SJSA1 (cell line): ENCODE data around the gene DCDC2C. TPM values are rescaled to one million over a fixed set of nuclear protein-coding genes. Genes with fewer than 3 reads are reported as not detected.

Source experiments
- DNase-seq, 2 experiments: peaks; one replicate each; pipeline ENCODE4 v3.0.0-alpha.2; 2015 to 2020; ENCODE audit warnings: low spot score in 2 of 2, low read depth in 1 of 2
- H3K27ac ChIP-seq: fragments of 250-450 bp; sonication (Bioruptor Pico); 2 replicates; pipeline ENCODE4 v1.5.1; 2020; ENCODE audit warnings: mild to moderate bottlenecking, moderate library complexity
- H3K27me3 ChIP-seq: fragments of 250-450 bp; sonication (Bioruptor Pico); replicated peaks from 2 replicates; pipeline ENCODE4 v1.5.1; 2020; ENCODE audit warnings: mild to moderate bottlenecking, moderate library complexity
- H3K36me3 ChIP-seq: fragments of 250-450 bp; sonication (Bioruptor Pico); 2 replicates; pipeline ENCODE4 v1.5.1; 2020; ENCODE audit warnings: mild to moderate bottlenecking
- H3K4me1 ChIP-seq: fragments of 250-450 bp; sonication (Bioruptor Pico); replicated peaks from 2 replicates; pipeline ENCODE4 v1.6.1; 2021; ENCODE audit warnings: mild to moderate bottlenecking
- H3K4me3 ChIP-seq: fragments of 250-450 bp; sonication (Bioruptor Pico); 2 replicates; pipeline ENCODE4 v1.5.1; 2020; ENCODE audit warnings: mild to moderate bottlenecking
- H3K9me3 ChIP-seq: fragments of 250-450 bp; sonication (Bioruptor Pico); replicated peaks from 2 replicates; pipeline ENCODE4 v1.5.1; 2020; ENCODE audit warnings: mild to moderate bottlenecking
- total RNA-seq: library from RNA; depleted of rRNA; stranded (reverse); fragments of >200 nt; shearing (Covaris generic); gene quantifications from 2 replicates; pipeline ENCODE4 v1.2.3, GENCODE V29; 2014

Gene DCDC2C
- total RNA-seq, 1 experiment from 2014 or later = not detected

DNA sequence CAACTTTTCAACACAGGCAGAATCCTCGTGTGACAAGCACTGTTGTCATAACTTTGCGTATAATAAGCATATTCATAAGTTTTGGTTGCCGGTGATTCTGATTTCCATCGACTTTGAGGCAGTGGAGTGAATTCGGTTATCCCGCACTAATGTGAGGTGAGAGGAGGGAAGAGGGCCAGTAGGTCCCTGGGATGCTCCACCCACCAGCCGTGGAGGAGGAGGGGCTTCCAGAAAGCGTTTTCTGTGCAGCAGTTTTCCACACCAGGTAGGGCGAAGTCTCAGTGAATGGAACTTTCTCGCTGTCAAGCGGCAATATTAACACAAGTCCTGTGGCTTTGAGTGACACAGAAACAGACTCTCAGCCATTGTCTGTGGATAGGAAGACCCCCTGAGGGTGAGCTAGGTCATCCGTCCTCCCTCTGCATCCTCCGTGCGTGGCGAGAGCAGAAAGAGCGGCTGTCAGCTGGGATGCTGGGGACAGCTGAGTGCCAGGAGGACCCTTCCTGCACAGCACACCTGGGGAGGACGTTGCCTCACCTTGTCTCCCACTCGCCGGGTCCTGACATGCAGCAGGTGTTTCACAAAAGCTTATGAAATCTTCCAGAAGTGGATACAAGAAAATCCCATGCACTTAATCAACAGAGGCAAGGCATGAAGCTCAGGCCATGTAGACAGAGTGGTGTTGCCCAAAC, 67.5 kb downstream of the DCDC2C start:
- no peaks in the 10 kb centered on the region for H3K36me3 ChIP-seq
- H3K27ac ChIP-seq = no peak overlapping the region
- no peak overlapping the region for H3K4me3 ChIP-seq
- DNase-seq = no peak
- no peaks in the 10 kb centered on the region for H3K27me3 ChIP-seq
- peaks cover 9% of the 10 kb centered on the region for H3K4me1 ChIP-seq
- no peaks in the 10 kb centered on the region for H3K9me3 ChIP-seq

DNA sequence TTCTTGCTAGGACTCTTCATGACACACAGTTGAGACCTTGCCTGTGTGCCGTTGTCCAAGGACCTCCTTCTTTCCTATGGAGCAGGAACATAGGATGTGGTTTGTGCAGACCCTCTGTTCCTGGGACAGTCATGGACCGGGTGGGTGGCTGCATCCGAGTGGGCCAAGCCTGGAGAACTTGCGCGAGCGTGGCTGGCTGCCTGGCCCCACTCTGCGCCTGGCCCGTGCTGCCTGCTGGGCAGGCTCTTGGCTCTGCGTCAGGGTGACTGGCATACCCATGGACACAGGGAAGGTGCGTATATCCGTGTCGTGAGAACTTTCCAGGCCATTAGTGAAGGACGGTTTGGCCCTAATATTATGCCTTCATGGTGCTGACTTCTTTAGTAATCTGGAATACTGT, 68.2 kb downstream of the DCDC2C start:
- Histone ChIP-seq H3K27ac (no peak overlapping the region), H3K4me1 (peaks cover 9% of the 10 kb centered on the region), H3K36me3 (no peaks in the 10 kb centered on the region), H3K27me3 (no peaks in the 10 kb centered on the region), H3K4me3 (no peak overlapping the region), H3K9me3 (no peaks in the 10 kb centered on the region)
- DNase-seq = no peak

- H3K36me3 ChIP-seq = no peaks in the 10 kb centered on the region
- no peaks in the 10 kb centered on the region for H3K9me3 ChIP-seq
- H3K27me3 ChIP-seq = no peaks in the 10 kb centered on the region
- no peak overlapping the region for H3K4me3 ChIP-seq
- peaks cover 7% of the 10 kb centered on the region for H3K4me1 ChIP-seq
- DNase-seq = no peak
- H3K27ac ChIP-seq = no peak overlapping the region
These were observed 71.0 kb downstream of the DCDC2C start for GRCh38 chr2:3774336-3774735.

- H3K36me3 ChIP-seq = no peaks in the 10 kb centered on the region
- H3K4me1 ChIP-seq = peaks cover 8% of the 10 kb centered on the region
- H3K4me3 ChIP-seq = no peak overlapping the region
- H3K27ac ChIP-seq = no peak overlapping the region
- no peaks in the 10 kb centered on the region for H3K27me3 ChIP-seq
- DNase-seq = no peak
- H3K9me3 ChIP-seq = no peaks in the 10 kb centered on the region
These were observed 72.9 kb downstream of the DCDC2C start for GRCh38 chr2:3776311-3776710.

GRCh38 chr2:3777966-3778365, 74.6 kb downstream of the DCDC2C start:
- no peaks in the 10 kb centered on the region for H3K9me3 ChIP-seq
- no peaks in the 10 kb centered on the region for H3K27me3 ChIP-seq
- H3K4me3 ChIP-seq = no peak overlapping the region
- peaks cover 8% of the 10 kb centered on the region for H3K4me1 ChIP-seq
- no peak for DNase-seq
- H3K27ac ChIP-seq = no peak overlapping the region
- H3K36me3 ChIP-seq = no peaks in the 10 kb centered on the region

DNA sequence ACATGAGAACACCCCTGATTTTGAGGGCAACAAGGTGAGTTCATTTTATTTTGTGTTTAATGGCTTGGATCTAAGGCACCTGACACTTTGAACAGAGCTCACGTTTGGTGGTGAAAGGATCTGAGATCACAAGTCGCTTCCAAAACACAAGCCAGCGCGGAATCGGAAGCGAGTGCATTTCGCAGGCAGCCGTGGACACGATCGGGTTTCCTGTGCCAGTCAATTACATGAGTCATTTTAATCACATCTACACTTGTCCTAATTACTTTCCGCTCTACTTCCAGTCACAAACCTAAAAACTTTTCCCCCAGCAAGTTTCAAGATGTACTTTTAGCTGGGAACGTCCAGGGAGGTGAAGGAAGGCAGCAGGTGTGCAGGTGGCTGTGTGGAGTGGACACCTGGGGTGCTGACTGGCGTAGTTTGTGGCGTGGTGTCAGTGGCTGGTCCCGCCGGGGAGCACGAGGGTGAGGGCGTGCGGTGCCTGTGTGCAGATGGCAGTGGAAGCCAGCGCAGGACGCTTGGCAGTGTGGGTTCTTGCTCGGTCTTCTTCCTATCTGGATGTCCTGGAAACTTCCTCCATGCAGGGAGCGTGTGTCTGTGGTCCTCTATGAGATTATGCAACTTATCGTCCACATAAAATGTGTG, 75.6 kb downstream of the DCDC2C start:
- no peak for DNase-seq
- Histone ChIP-seq H3K27me3 (no peaks in the 10 kb centered on the region), H3K4me1 (peaks cover 8% of the 10 kb centered on the region), H3K4me3 (no peak overlapping the region), H3K27ac (no peak overlapping the region), H3K36me3 (no peaks in the 10 kb centered on the region), H3K9me3 (no peaks in the 10 kb centered on the region)

DNA sequence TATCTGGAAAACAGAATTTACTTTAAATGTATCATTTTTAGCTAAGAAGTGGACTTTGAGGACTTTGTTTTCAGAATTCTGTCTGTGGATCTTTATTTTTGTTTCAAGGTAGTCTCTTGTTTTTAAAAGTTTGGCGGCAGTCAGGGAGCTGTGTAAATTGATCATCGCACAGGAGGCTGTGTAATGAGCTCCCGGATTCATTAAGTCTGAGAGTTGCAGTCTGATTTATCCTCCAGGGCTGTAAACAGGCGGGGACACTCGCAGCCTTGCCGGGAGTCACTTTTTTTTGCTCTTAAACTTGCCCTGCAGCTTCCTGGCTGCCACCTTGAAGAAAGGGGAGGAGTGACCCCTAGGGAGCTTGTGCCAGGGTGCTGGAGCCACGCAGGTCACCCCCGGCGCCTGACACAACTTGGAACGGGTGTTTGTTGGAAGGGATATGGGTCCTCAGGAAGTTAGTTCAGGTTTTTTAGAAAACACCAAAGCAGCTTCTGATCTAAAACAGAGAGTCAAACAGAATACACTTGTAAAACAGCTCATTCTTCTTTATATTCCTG, 76.2 kb downstream of the DCDC2C start:
- Histone ChIP-seq H3K36me3 (no peaks in the 10 kb centered on the region), H3K27ac (no peak overlapping the region), H3K27me3 (no peaks in the 10 kb centered on the region), H3K4me1 (peaks cover 8% of the 10 kb centered on the region), H3K9me3 (no peaks in the 10 kb centered on the region), H3K4me3 (no peak overlapping the region)
- DNase-seq = no peak

GRCh38 chr2:3780477-3781402, 77.4 kb downstream of the DCDC2C start:
- peaks cover 20% of the 10 kb centered on the region for H3K4me1 ChIP-seq
- DNase-seq = peak; percentile 46 to 65
- H3K27ac ChIP-seq = 0 out of 2 replicates have a peak overlapping the region, but pooled peaks have one; percentile 16

GRCh38 chr2:3784731-3785130, 81.4 kb downstream of the DCDC2C start:
- Histone ChIP-seq H3K27ac (peak overlapping the region; percentile 41), H3K36me3 (no peaks in the 10 kb centered on the region), H3K9me3 (no peaks in the 10 kb centered on the region), H3K4me3 (no peak overlapping the region), H3K4me1 (peaks cover 31% of the 10 kb centered on the region), H3K27me3 (no peaks in the 10 kb centered on the region)
- DNase-seq = peak in 1 of 2 experiments; percentile 47

More at GRCh38 chr2:3780477-3781402, 77.4 kb downstream of the DCDC2C start:
- Histone ChIP-seq H3K27me3 (no peaks in the 10 kb centered on the region), H3K4me3 (no peak overlapping the region), H3K9me3 (no peaks in the 10 kb centered on the region), H3K36me3 (no peaks in the 10 kb centered on the region)

- Histone ChIP-seq H3K36me3 (no peaks in the 10 kb centered on the region), H3K27me3 (no peaks in the 10 kb centered on the region), H3K4me3 (no peak overlapping the region), H3K9me3 (no peaks in the 10 kb centered on the region), H3K27ac (peak overlapping the region; percentile 41), H3K4me1 (peaks cover 29% of the 10 kb centered on the region)
- peak in 1 of 2 experiments; percentile 28 for DNase-seq
These were observed 82.0 kb downstream of the DCDC2C start for GRCh38 chr2:3785220-3785889.

DNA sequence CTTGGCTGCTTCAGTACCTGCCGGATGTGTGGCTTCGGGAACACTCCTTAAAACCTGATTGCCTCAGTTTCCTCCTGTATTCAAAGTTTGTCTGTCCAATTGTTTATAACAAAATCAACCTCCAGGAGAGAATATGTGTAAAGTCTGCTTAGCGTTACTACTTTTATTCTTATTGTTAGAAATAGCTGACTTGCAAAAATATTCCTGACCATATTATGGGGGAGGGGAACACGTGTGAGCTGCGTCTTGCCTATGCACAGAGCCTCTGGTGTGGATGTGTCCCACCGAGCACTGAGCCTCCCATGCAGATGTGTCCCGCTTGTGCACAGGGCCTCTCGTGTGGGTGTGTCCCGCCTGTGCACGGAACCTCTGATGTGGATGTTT, 82.5 kb downstream of the DCDC2C start:
- Histone ChIP-seq H3K36me3 (no peaks in the 10 kb centered on the region), H3K27ac (no peak overlapping the region), H3K4me3 (no peak overlapping the region), H3K27me3 (no peaks in the 10 kb centered on the region), H3K9me3 (no peaks in the 10 kb centered on the region), H3K4me1 (peaks cover 23% of the 10 kb centered on the region)
- no peak for DNase-seq

DNA sequence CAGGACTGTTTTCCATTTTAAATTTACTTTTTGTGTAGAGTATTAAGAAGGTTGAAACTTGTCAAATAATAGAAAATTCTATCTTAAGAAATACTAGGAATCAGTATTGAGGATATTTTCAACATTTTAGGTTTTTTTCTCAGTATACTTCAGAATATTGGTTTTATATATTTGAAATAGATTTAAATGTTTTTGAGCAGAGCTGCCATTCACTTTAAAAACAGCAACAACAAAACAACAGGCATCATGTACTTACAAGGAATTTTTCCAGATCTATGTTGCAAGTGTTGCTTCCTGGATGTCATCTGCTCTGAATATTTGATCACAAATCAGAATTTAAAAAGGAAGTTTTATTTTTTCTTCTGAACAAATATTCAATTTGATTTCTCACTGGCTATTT, 84.4 kb downstream of the DCDC2C start:
- Histone ChIP-seq H3K4me3 (no peak overlapping the region), H3K27me3 (no peaks in the 10 kb centered on the region), H3K36me3 (no peaks in the 10 kb centered on the region), H3K9me3 (no peaks in the 10 kb centered on the region), H3K4me1 (peaks cover 23% of the 10 kb centered on the region), H3K27ac (no peak overlapping the region)
- DNase-seq = no peak

DNA sequence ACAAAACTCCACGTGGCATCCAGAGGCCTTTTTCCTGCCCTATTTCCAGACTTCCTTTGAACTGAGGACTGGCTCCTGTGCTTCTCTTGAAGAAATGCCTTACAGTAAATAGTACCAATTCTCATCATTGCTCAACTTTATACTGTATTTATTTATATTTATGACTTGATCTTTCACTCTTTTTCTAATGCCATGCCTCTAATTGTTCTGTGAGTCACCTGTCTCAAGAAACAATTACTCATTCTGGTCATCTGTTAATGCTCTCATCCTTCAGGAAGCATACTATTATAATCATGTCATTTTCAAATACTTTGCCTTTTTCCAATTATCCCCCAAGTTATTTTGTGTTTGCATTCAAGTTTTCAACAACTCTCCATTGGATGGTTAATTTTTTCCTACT, 85.9 kb downstream of the DCDC2C start:
- no peaks in the 10 kb centered on the region for H3K36me3 ChIP-seq
- peaks cover 23% of the 10 kb centered on the region for H3K4me1 ChIP-seq
- no peaks in the 10 kb centered on the region for H3K9me3 ChIP-seq
- no peaks in the 10 kb centered on the region for H3K27me3 ChIP-seq
- H3K27ac ChIP-seq = no peak overlapping the region
- DNase-seq = no peak
- H3K4me3 ChIP-seq = no peak overlapping the region
